ENCODE results near the gene ZNF273. TPM values are rescaled to one million over a fixed set of nuclear protein-coding genes. Genes with fewer than 3 reads are reported as not detected.
A peak's percentile ranks its signal among the peaks of the same experiment; 100 is the strongest.

Gene ZNF273
- total and polyA plus RNA-seq, 8 donors = 1.3 to 24.3 (median 6.9) TPM

GRCh38 chr7:64887756-64888508, 15.1 kb upstream of the ZNF273 start:
- TF ChIP-seq CTCF (IDR thresholded peaks at IDR 0.05) (peak in 4 of 7 experiments; percentile 9 to 34 (median 22)), POLR2AphosphoS5 (IDR thresholded peaks at IDR 0.05) (no peak)
- peak overlapping the region; percentile 51 to 67 (median 54) for H3K4me3 ChIP-seq
- H3K27ac ChIP-seq = no peak overlapping the region
- H3K36me3 ChIP-seq = no peaks in the 10 kb centered on the region
- peaks cover 0 to 4% (median 0%) of the 10 kb centered on the region in 4 donors for H3K9me3 ChIP-seq
- peaks cover 19 to 57% (median 28%) of the 10 kb centered on the region in 4 donors for H3K4me1 ChIP-seq
- 17 to 23% (median 18%) methylated on average over 12 to 13 of the region's 13 CpGs for WGBS, 5 donors
- DNase-seq = peak; percentile 28 to 63
- peaks cover 0 to 68% (median 18%) of the 10 kb centered on the region in 3 donors for H3K27me3 ChIP-seq
- intact Hi-C loops (cut with DNase I; ENCODE audit: low total_unique reads) = no loop called here

GRCh38 chr7:64888561-64888900, 14.5 kb upstream of the ZNF273 start:
- peak; percentile 26 to 28 for DNase-seq
- no peaks in the 10 kb centered on the region for H3K36me3 ChIP-seq
- H3K4me1 ChIP-seq = peaks cover 19 to 52% (median 28%) of the 10 kb centered on the region in 4 donors
- intact Hi-C loops (cut with DNase I; ENCODE audit: low total_unique reads) = no loop called here
- no peaks in the 10 kb centered on the region for H3K9me3 ChIP-seq
- H3K27me3 ChIP-seq = peaks cover 0 to 62% (median 18%) of the 10 kb centered on the region in 3 donors
- 4 to 6% (median 5%) methylated on average over 16 to 17 of the region's 17 CpGs for WGBS, 5 donors
- TF ChIP-seq CTCF (IDR thresholded peaks at IDR 0.05) = no peak
- peak overlapping the region in 1 of 5 donors; percentile 52 for H3K27ac ChIP-seq
- peak overlapping the region; percentile 51 to 67 (median 54) for H3K4me3 ChIP-seq

- 4 to 6% (median 4%) methylated on average over 28 to 60 of the region's 60 CpGs for WGBS, 5 donors
These were observed 14.0 kb upstream of the ZNF273 start for GRCh38 chr7:64888901-64889685.

More at GRCh38 chr7:64888901-64889685, 14.0 kb upstream of the ZNF273 start:
- peak overlapping the region; percentile 51 to 67 (median 54) for H3K4me3 ChIP-seq
- H3K4me1 ChIP-seq = peaks cover 19 to 52% (median 28%) of the 10 kb centered on the region in 4 donors
- peaks cover 0 to 56% (median 18%) of the 10 kb centered on the region in 3 donors for H3K27me3 ChIP-seq
- TF ChIP-seq POLR2AphosphoS5 (IDR thresholded peaks at IDR 0.05) (no peak), POLR2A (IDR thresholded peaks at IDR 0.05) (no peak), CTCF (IDR thresholded peaks at IDR 0.05) (no peak), EP300 (IDR thresholded peaks at IDR 0.05) (no peak)
- peak; percentile 44 to 61 for DNase-seq
- no peaks in the 10 kb centered on the region for H3K36me3 ChIP-seq
- H3K9me3 ChIP-seq = no peaks in the 10 kb centered on the region
- peak overlapping the region in 1 of 5 donors; percentile 52 for H3K27ac ChIP-seq
- intact Hi-C loops (cut with DNase I; ENCODE audit: low total_unique reads) = no loop called here

All from stomach (tissue), 9 donors.